Colon (tissue), 2 donors: ENCODE measurements around the gene UST.
"Not testable (repeated sequence)": the region's sequence is repeated elsewhere in the genome, so short reads cannot be mapped to it uniquely, and the experiment has no call there.

Experiments
- FAIRE-seq: peaks from 2 replicates; lab custom pipeline; 2012; peaks lifted over from hg19 to GRCh38; lab: Jason Lieb, UNC
- donor health status: control.
- donor health status: control.

The UST gene

DNA sequence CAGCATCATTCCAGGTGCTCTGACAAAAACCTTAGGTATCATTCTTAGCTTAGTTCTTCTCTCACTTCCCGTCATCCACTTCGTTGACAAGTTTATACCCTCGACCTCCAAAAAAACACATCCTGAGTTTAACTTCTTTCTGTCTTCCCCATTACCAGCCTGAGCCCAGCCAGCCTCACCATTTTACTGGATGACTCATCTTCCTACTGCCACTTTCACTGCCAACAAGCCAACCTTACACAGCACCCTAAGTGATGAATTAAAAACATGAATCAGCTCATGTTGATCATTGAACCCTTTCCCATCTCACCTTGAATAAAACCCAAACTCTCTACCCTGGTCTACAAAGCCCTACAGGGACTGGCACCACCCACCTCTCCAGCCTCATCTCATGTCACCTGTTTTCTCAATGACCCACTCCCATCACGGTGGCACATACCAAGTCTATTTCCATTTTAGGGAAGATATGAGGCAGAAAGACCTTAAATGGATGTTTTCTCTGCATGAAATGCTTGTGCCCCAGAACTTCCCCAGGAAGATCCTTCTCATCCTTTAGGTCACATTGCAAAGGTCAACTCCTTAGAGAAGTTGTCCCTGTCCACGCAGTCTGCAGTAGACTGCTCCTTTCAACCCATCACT is 9.9 kb upstream of the UST start:
- no peak for FAIRE-seq

DNA sequence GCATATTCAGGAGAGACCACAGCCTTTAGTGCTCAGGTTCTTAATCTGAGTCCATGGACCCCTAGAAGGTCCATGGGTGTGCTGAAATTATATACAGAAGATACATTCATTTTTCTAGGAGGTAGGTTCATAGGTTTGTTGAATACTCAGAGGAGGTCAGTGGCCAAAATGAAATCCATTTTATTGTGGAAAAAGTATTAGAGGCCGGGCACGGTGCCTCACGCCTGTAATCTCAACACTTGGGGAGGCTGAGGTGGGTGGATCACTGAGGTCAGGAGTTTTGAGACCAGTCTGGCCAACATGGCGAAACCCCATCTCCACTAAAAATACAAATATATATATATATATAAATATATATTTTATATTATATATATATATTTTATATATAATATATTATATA is 9.0 kb upstream of the UST start:
- no peak for FAIRE-seq

- FAIRE-seq, result no peak
Observed at GRCh38 chr6:148738946-148739821, 7.6 kb upstream of the UST start.

- FAIRE-seq, result no peak
Observed at GRCh38 chr6:148739822-148740128, 7.1 kb upstream of the UST start.

DNA sequence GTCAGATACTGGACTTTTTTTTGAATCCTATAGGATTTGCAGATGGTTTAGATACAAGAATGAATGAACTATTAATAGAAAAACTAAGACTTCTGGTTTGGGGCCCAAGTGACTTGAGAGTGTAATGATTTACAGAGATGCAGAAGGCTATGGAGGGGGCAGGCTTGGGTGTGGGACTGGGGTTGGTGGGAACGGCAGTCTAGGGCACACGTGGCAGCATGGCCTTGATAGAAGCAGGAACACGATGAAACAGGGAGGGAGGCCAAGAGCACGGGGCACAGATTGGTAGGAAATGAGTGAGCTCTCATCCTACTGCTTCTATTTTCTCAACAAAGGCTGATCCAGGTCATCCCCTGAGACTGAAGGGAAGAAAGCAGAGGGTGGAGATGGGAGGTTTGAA is 3.4 kb upstream of the UST start:
- no peak for FAIRE-seq

- FAIRE-seq, result no peak
Observed at GRCh38 chr6:148745926-148746325, 904 bp upstream of the UST start.

- FAIRE-seq, result no peak
Observed at GRCh38 chr6:148747145-148747470, 278 bp downstream of the UST start.

- FAIRE-seq, result no peak
Observed at GRCh38 chr6:148747471-148748165, 788 bp downstream of the UST start.

GRCh38 chr6:148749674-148750073 is 2.8 kb downstream of the UST start:
- no peak for FAIRE-seq

DNA sequence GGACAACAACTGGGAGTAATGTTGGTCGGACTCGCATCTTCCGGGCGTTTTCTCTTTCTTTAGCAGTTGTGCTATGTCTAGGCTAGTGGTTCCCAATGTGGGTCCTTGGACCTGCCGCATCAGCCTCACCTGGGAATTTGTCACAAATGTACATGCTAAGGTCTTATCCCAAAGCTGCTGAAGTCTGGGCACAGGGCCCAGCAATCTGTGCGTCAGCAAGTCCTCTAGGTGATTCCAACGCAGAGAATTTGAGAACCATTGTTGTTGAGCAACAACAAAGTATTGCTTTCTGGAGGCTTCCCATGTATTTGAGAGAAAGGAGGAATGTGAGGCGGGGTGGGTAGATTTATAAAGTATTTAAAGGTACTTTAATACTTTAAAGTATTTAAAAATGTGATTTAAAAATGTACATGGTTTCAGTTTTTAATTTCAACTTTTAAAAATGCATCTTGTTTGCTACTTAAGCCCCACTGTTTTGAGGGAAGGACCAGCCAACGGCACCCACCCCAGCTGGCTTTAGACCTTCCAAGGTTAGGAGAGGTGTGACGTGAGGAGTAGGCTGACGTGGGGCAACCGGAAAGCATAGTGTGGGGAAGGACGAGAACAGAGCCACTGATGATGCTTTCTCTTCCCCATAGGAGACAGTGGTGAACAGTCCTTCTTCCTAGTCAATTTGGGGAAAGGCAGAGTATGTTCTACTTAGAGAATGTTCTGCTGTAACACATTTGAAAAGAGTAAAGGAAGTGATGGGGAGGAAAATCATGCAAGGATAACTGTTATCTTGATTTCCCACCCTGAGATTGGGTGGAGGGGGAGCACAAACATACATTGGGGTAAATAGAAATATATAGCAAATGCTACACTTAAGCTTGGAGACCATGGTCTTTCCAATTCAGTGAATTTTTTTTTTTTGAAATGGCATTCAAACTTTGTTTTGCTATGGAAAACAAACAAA is 4.3 kb downstream of the UST start:
- no peak for FAIRE-seq

- FAIRE-seq, result no peak
Observed at GRCh38 chr6:148751793-148752170, 5.0 kb downstream of the UST start.

- not testable (repeated sequence) for FAIRE-seq
Observed at GRCh38 chr6:148755379-148755778, 8.5 kb downstream of the UST start.

DNA sequence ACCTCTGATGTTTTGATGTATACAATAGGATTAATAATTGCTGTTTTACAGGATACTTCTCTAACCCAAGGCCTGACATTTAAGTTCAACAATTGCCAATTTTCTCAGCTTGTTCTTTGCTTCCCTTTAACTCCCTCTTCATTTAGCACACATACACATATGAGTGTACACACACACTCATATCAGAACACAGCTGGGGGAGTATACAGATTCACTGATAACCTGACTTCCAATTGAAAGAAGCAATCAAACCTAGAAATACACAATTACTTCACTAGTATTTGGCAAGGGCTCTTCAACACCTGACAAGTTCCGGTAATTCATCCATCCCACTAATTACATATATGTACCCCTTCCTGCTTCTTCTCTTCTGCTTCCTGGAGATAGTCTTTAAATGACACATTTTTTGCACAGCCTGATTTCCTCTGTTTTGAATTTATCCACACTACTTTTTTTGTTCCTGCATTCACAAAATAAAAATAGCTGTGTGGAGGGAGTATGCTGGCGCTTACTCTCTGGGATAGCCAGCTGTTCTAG is 11.2 kb downstream of the UST start:
- no peak for FAIRE-seq

- no peak for FAIRE-seq
Observed at GRCh38 chr6:148758492-148758891, 11.7 kb downstream of the UST start.

- FAIRE-seq, result no peak
Observed at GRCh38 chr6:148760258-148760534, 13.4 kb downstream of the UST start.

- no peak for FAIRE-seq
Observed at GRCh38 chr6:148760568-148761526, 14.0 kb downstream of the UST start.

DNA sequence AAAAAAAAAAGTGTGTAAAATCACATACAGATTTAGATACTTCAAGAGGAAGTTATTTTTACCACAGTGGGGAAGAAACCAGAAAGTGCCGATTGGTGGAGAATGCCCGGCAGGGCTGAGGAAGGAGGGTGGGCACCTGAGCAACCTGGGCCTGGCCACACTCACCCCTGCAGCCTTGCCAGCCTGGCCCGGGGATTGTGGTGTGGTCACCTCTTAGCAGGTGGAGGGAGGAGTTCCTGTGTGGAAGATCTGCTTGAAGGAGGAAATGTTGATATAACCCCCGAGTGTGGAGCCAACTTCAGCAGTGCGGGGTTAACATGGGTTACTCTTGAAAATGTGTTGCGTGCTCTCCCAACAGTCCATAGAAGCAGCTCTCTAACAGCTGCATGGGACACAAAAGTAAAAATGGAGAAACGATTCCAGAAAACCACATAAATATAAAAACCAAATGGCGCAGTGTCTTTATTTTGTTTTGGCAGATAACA is 14.7 kb downstream of the UST start:
- no peak for FAIRE-seq

GRCh38 chr6:148762231-148762630 is 15.4 kb downstream of the UST start:
- FAIRE-seq, result no peak

GRCh38 chr6:148764259-148765020 is 17.6 kb downstream of the UST start:
- not testable (repeated sequence) for FAIRE-seq
